Endodermal cell (in vitro differentiated cells): ENCODE measurements around the gene KCNQ4. TPM values are rescaled to one million over a fixed set of nuclear protein-coding genes. Genes with fewer than 3 reads are reported as not detected.

ENCODE experiments used
- DNase-seq: peaks from one replicate; pipeline ENCODE4 v3.0.0-alpha.2; 2017
- H3K27ac ChIP-seq: 2 replicates; pipeline ENCODE4 v1.5.1; 2013; ENCODE audit warnings: mild to moderate bottlenecking, low read depth, low read length, moderate library complexity
- H3K27me3 ChIP-seq: 2 replicates; pipeline ENCODE4 v1.6.1; 2013; ENCODE audit warnings: mild to moderate bottlenecking, low read length, moderate library complexity; ENCODE audit not compliant: insufficient read depth, control insufficient read depth, poor library complexity, severe bottlenecking
- H3K36me3 ChIP-seq: 2 replicates; pipeline ENCODE4 v1.7.0; 2013; ENCODE audit warnings: mild to moderate bottlenecking, low read length, moderate library complexity; ENCODE audit not compliant: control insufficient read depth, insufficient read depth
- H3K4me1 ChIP-seq: one replicate; pipeline ENCODE4 v1.7.0; 2013; ENCODE audit warnings: low read length; ENCODE audit not compliant: control insufficient read depth, insufficient read depth
- H3K4me3 ChIP-seq: 2 replicates; pipeline ENCODE4 v1.5.1; 2013; ENCODE audit warnings: mild to moderate bottlenecking, low read length, moderate library complexity
- H3K9ac ChIP-seq: 2 replicates; pipeline ENCODE4 v1.6.1; 2013; ENCODE audit warnings: mild to moderate bottlenecking, low read length, moderate library complexity; ENCODE audit not compliant: poor library complexity, severe bottlenecking; ENCODE audit errors: extremely low read depth
- H3K9me3 ChIP-seq: 2 replicates; pipeline ENCODE4 v1.6.1; 2013; ENCODE audit warnings: mild to moderate bottlenecking, low read length, moderate library complexity; ENCODE audit not compliant: control insufficient read depth
- H3K27ac Mint-ChIP-seq: 2 replicates; pipeline ENCODE4 v1.8.0; 2020; ENCODE audit warnings: mixed read lengths
- H3K27me3 Mint-ChIP-seq: 2 replicates; pipeline ENCODE4 v1.8.0; 2021; ENCODE audit warnings: mild to moderate bottlenecking, mixed read lengths; ENCODE audit not compliant: insufficient read depth
- H3K36me3 Mint-ChIP-seq: 2 replicates; pipeline ENCODE4 v1.8.0; 2020; ENCODE audit warnings: low read depth, mixed read lengths
- H3K4me1 Mint-ChIP-seq: 2 replicates; pipeline ENCODE4 v1.8.0; 2020; ENCODE audit warnings: mixed read lengths
- H3K4me3 Mint-ChIP-seq: 2 replicates; pipeline ENCODE4 v1.8.0; 2020; ENCODE audit warnings: mild to moderate bottlenecking, moderate library complexity, mixed read lengths
- H3K9me3 Mint-ChIP-seq: 2 replicates; pipeline ENCODE4 v1.8.0; 2020; ENCODE audit warnings: mild to moderate bottlenecking, mixed read lengths
- WGBS, 2 experiments: methylation state at CpG; one replicate each; pipeline versions ENCODE4 v1.1.5 to v1.1.7; 2013; ENCODE audit warnings: missing lambda C conversion rate in 2 of 2, mixed read lengths in 1 of 2; ENCODE audit not compliant: insufficient coverage in 1 of 2, insufficient read length in 1 of 2; 5-methylcytosine and 5-hydroxymethylcytosine counted together
- total RNA-seq, 2 donors: library from RNA; stranded (reverse); fragmentation: NEBNext Ultra II Directional in 1 of 2; extraction: Animal tissue kit (Norgen Biotek cat#: 25700) in 1 of 2; gene quantifications; 2 replicates in 1 of 2; 3 replicates in 1 of 2; pipeline ENCODE4 v1.2.1, GENCODE V29; 2021
- TF ChIP-seq, protein P1 (sequence below): fragments of 200-600 bp; sonication (generic); conservative IDR thresholded peaks from 2 replicates; pipeline ENCODE4 v1.5.0; 2021; ENCODE audit warnings: antibody characterized with exemption, mild to moderate bottlenecking

KCNQ4 gene
- total RNA-seq, 2 donors from 2014 or later: 0.22 to 0.88 TPM

DNA sequence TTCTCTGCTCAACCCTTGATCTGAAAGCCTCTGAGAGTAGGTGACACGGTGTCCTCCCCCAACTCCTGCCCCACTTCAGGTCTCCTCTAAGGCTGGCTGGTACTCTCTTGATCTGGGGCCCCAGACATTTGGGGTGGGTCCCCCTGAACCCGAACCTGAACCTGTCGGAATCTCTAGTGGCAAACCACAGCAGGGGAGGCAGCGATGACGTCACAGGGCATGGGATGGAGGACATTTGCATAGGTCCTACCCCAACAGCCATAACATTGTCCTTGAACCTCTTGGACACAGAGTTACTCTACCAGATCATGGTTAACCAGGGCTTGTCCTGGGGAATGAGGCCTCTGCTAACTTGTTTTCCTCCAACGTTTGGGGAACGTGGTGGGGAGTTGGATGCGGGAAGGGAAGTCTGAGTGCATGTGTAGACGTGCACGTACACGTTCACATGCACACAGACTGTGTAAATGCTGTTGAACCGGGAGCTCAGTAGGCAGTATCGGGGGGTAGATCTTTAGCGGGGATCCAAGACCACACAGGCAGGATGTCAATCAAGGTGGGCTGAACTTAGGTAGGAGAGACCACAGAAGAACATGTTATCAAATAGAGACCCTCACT, 46.2 kb downstream of the KCNQ4 start:
- Mint-ChIP-seq H3K27me3 (no peaks in the 10 kb centered on the region), H3K4me3 (no peak overlapping the region), H3K27ac (no peak overlapping the region), H3K9me3 (no peaks in the 10 kb centered on the region), H3K36me3 (no peaks in the 10 kb centered on the region), H3K4me1 (peaks cover 10% of the 10 kb centered on the region)
- Histone ChIP-seq H3K27ac (no peak overlapping the region), H3K9me3 (no peaks in the 10 kb centered on the region), H3K4me1 (peaks cover 10% of the 10 kb centered on the region), H3K4me3 (no peak overlapping the region), H3K27me3 (no peaks in the 10 kb centered on the region), H3K9ac (no peak overlapping the region), H3K36me3 (no peaks in the 10 kb centered on the region)
- 83 to 93% methylated on average over 11 to 13 of the region's 14 CpGs for WGBS, 2 experiments
- TF ChIP-seq, protein P1, sequence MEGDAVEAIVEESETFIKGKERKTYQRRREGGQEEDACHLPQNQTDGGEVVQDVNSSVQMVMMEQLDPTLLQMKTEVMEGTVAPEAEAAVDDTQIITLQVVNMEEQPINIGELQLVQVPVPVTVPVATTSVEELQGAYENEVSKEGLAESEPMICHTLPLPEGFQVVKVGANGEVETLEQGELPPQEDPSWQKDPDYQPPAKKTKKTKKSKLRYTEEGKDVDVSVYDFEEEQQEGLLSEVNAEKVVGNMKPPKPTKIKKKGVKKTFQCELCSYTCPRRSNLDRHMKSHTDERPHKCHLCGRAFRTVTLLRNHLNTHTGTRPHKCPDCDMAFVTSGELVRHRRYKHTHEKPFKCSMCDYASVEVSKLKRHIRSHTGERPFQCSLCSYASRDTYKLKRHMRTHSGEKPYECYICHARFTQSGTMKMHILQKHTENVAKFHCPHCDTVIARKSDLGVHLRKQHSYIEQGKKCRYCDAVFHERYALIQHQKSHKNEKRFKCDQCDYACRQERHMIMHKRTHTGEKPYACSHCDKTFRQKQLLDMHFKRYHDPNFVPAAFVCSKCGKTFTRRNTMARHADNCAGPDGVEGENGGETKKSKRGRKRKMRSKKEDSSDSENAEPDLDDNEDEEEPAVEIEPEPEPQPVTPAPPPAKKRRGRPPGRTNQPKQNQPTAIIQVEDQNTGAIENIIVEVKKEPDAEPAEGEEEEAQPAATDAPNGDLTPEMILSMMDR: no peak
- no peak for DNase-seq

DNA sequence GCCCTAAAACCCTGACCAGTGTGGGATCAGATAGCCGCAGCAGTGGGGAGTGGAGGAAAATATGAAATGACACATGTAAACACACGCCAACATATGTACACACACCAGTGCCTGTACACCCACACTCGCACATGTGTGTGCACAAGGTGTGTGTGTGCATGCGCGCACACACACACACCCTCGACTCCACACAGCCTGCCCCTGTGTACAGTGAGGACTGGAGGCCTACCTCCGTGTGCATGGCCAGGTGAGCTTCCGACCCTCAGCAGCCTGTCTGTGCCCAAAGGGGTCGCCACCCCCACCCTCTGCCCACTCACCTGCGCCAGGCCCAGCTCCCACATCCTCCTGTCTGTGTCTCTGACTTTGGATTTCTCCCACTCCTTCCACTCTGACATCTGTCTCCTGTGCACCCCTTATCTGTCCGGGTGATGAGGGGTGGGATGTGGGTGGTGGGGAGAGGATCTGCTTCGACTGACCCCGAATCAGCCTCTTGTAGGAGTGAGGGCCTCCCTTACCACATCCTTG, 46.9 kb downstream of the KCNQ4 start:
- Mint-ChIP-seq H3K9me3 (no peaks in the 10 kb centered on the region), H3K4me1 (peaks cover 2% of the 10 kb centered on the region), H3K27me3 (no peaks in the 10 kb centered on the region), H3K4me3 (no peak overlapping the region), H3K27ac (no peak overlapping the region), H3K36me3 (no peaks in the 10 kb centered on the region)
- H3K36me3 ChIP-seq: no peaks in the 10 kb centered on the region
- H3K27me3 ChIP-seq: no peaks in the 10 kb centered on the region
- H3K9ac ChIP-seq: no peak overlapping the region
- H3K9me3 ChIP-seq: no peaks in the 10 kb centered on the region
- DNase-seq: no peak
- H3K27ac ChIP-seq: no peak overlapping the region
- H3K4me3 ChIP-seq: no peak overlapping the region
- peaks cover 4% of the 10 kb centered on the region for H3K4me1 ChIP-seq
- TF ChIP-seq, protein P1: no peak
- WGBS, 2 experiments: 90 to 98% methylated on average over 4 to 10 of the region's 13 CpGs

DNA sequence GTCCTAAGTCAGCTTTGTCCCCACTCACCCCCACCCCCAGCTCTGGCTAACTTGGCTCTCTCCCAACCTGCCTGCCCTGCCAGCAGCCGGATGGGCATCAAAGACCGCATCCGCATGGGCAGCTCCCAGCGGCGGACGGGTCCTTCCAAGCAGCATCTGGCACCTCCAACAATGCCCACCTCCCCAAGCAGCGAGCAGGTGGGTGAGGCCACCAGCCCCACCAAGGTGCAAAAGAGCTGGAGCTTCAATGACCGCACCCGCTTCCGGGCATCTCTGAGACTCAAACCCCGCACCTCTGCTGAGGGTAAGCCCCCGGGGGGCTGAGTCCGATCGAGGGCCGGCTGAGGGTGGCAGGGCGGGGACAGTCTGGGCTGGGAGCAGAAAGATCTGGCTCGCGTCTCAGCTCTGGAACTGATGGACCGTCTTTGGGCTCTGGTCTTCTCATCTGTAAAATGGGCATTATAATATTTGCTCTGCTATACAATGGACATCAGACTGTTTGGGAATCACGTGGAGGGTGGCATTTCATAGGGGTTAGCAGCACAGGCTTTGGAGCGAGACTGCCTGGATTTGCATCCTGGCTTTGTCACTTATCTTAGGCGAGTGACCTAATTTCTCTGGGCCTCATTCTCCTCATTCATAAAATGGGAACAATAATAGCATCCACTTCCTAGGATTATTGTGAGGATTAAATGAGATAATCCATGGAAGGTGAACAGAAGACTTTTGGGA, 47.6 kb downstream of the KCNQ4 start:
- Histone ChIP-seq H3K27me3 (no peaks in the 10 kb centered on the region), H3K27ac (no peak overlapping the region), H3K4me1 (no peaks in the 10 kb centered on the region), H3K4me3 (no peak overlapping the region), H3K9me3 (no peaks in the 10 kb centered on the region), H3K9ac (no peak overlapping the region), H3K36me3 (no peaks in the 10 kb centered on the region)
- Mint-ChIP-seq H3K4me3 (no peak overlapping the region), H3K27ac (no peak overlapping the region), H3K36me3 (no peaks in the 10 kb centered on the region), H3K27me3 (no peaks in the 10 kb centered on the region), H3K9me3 (no peaks in the 10 kb centered on the region), H3K4me1 (no peaks in the 10 kb centered on the region)
- DNase-seq: no peak
- TF ChIP-seq, protein P1: no peak
- 87 to 95% methylated on average over 15 to 22 of the region's 22 CpGs for WGBS, 2 experiments
